ENCODE data around the gene DHCR24.
"Not testable (repeated sequence)": the region's sequence is repeated elsewhere in the genome, so short reads cannot be mapped to it uniquely, and the experiment has no call there.

Gene DHCR24

GRCh38 chr1:54887665-54888071 lies 673 bp upstream of the DHCR24 start:
- DNase-seq (ENCODE audit: low spot score) = no peak

- no peak for DNase-seq (ENCODE audit: low spot score)
Measured at GRCh38 chr1:54885807-54886723, 930 bp downstream of the DHCR24 start.

- DNase-seq (ENCODE audit: low spot score) = no peak
Measured at GRCh38 chr1:54885237-54885679, 1.7 kb downstream of the DHCR24 start.

- no peak for DNase-seq (ENCODE audit: low spot score)
Measured at GRCh38 chr1:54884768-54885167, 2.2 kb downstream of the DHCR24 start.

GRCh38 chr1:54884135-54884586 lies 2.8 kb downstream of the DHCR24 start:
- DNase-seq (ENCODE audit: low spot score) = no peak

GRCh38 chr1:54883349-54884102 lies 3.5 kb downstream of the DHCR24 start:
- no peak for DNase-seq (ENCODE audit: low spot score)

GRCh38 chr1:54882519-54882918 lies 4.5 kb downstream of the DHCR24 start:
- DNase-seq (ENCODE audit: low spot score) = no peak

- not testable (repeated sequence) for DNase-seq (ENCODE audit: low spot score)
Measured at GRCh38 chr1:54881604-54882003, 5.4 kb downstream of the DHCR24 start.

- DNase-seq (ENCODE audit: low spot score) = no peak
Measured at GRCh38 chr1:54879872-54880271, 7.1 kb downstream of the DHCR24 start.

GRCh38 chr1:54876814-54877213 lies 10.2 kb downstream of the DHCR24 start:
- no peak for DNase-seq (ENCODE audit: low spot score)

GRCh38 chr1:54875000-54875399 lies 12.0 kb downstream of the DHCR24 start:
- DNase-seq (ENCODE audit: low spot score) = no peak

- DNase-seq (ENCODE audit: low spot score) = no peak
Measured at GRCh38 chr1:54874079-54874830, 12.7 kb downstream of the DHCR24 start.

GRCh38 chr1:54872036-54872331 lies 15.0 kb downstream of the DHCR24 start:
- DNase-seq (ENCODE audit: low spot score) = no peak

- DNase-seq (ENCODE audit: low spot score) = no peak
Measured at GRCh38 chr1:54871275-54872035, 15.5 kb downstream of the DHCR24 start.

GRCh38 chr1:54870869-54871268 lies 16.1 kb downstream of the DHCR24 start:
- DNase-seq (ENCODE audit: low spot score) = no peak

GRCh38 chr1:54869173-54869851 lies 17.7 kb downstream of the DHCR24 start:
- DNase-seq (ENCODE audit: low spot score) = no peak

- DNase-seq (ENCODE audit: low spot score) = no peak
Measured at GRCh38 chr1:54867717-54868057, 19.3 kb downstream of the DHCR24 start.

- DNase-seq (ENCODE audit: low spot score) = no peak
Measured at GRCh38 chr1:54866801-54867716, 19.9 kb downstream of the DHCR24 start.

GRCh38 chr1:54865238-54866073 lies 21.5 kb downstream of the DHCR24 start:
- DNase-seq (ENCODE audit: low spot score) = no peak
